Dermis blood vessel endothelial cell (primary cell): ENCODE results near the gene ARID4A. TPM values are rescaled to one million over a fixed set of nuclear protein-coding genes. Genes with fewer than 3 reads are reported as not detected.
A peak's percentile ranks its signal among the peaks of the same experiment; 100 is the strongest.
"Not testable (repeated sequence)": the region's sequence is repeated elsewhere in the genome, so short reads cannot be mapped to it uniquely, and the experiment has no call there.

ENCODE experiments used
- DNase-seq: peaks from one replicate; pipeline ENCODE4 v3.0.0; 2010
- total RNA-seq: library from RNA; depleted of rRNA; stranded (reverse); fragments of >200 nt; gene quantifications from 2 replicates; pipeline ENCODE4 v1.2.3, GENCODE V29; 2014

The ARID4A gene
- total RNA-seq, 1 donor from 2014 or later: 17.9 TPM

DNA sequence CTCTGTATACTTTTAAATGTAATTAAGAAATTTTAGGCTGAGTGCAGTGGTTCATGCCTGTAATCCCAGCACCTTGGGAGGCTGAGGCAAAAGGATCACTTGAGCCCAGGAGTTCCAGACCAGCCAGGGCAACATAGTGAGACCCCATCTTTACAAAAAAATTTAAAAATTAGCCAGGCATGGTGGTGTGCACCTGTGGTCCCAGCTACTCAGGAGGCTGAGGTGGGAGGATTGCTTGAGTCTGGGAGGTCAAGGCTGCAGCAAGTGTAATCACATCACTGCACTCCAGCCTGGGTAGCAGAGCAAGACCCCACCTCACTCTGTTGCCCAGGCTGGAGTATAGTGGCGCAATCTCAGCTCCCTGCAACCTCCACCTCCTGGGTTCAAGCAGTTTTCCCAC is 63.9 kb downstream of the ARID4A start:
- not testable (repeated sequence) for DNase-seq

- peak; percentile 48 for DNase-seq
These were observed 64.5 kb downstream of the ARID4A start for GRCh38 chr14:58362798-58363412.

DNA sequence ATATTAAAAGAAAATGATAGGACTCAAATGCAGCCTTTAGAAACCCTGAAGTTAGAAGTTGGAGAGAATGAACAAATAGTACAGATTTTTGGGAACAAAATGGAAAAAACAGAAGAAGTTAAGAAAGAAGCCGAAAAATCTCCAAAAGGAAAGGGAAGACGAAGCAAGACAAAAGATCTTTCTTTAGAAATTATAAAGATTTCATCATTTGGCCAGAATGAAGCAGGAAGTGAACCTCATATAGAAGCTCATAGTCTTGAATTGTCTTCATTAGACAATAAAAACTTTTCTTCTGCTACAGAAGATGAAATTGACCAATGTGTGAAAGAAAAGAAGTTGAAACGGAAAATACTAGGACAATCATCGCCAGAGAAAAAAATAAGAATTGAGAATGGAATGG is 66.0 kb downstream of the ARID4A start:
- DNase-seq: no peak

GRCh38 chr14:58367296-58367695 is 68.9 kb downstream of the ARID4A start:
- DNase-seq: no peak

- DNase-seq: peak; percentile 57
These were observed 70.6 kb downstream of the ARID4A start for GRCh38 chr14:58368956-58369355.

DNA sequence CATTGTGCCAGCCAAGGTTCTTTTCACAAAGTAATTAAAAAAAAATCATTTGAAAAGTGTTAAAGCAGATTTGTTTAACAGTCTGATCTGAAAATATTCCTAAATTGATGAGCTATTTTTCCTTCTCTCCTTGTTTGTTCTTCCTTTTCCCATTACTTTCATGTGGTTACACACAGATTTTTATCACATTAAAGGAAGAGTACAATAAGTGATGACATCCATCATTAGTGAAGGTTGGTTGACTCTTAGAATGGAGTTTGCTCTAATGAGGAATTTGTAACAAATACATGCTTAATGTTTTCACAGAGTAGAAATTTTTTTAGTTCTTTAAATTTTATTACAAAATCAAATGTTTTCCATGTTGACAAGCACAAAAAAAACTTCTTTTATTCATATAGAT is 78.4 kb downstream of the ARID4A start:
- DNase-seq: no peak

- DNase-seq: no peak
These were observed 92.5 kb downstream of the ARID4A start for GRCh38 chr14:58390830-58391229.

- DNase-seq: no peak
These were observed 97.1 kb downstream of the ARID4A start for GRCh38 chr14:58395562-58395811.

DNA sequence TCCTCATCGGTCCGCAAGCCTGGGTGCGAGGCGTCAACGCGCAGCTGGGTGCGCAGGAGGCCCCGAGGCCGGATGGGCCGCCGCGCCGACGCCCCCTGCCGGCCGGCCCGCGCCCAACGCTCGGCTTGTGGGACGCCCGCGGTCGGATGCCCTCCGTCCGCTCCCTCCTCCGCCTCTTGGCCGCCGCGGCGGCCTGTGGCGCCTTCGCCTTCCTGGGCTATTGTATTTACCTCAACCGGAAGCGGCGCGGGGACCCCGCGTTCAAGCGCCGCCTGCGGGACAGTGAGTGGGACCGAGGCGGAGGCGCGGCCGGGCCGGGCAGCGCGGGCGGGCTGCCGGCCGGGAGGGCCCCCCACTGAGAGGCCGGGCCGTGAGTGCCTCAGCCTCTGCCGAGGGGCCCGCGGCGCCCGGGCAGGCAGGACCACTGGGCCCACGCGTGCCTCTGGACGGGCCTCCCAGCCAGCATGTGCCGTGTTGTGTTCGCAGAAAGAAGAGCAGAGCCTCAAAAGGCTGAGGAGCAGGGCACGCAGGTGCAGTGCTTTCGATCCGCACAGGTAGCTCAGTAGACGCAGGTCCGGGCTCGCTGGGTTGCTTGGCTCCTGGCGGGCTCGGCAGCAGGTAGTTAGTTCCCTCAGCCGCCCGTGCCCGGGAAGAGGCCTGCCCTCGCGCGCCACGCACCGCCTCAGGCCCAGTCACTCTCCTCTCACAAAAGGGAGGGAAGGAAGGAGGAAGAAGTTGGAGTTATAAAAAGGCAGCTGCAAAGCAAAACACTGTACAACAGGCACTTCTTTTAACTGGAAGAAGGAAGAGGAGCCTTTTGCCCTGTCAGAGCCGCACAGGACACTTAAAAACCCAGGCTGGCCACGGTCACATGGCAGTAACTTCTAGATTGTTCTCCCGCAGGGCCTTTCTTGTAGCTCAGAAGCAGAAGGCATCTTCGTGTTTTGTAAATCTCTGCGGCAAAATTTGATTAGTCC is 97.7 kb downstream of the ARID4A start, which contains the start of gene TOMM20L:
Gene TOMM20L (plus strand): TSS at position 119 of the 977 bp plus-strand sequence. CDS start 28 bp downstream, at position 147.
- DNase-seq: peak; percentile 75

DNA sequence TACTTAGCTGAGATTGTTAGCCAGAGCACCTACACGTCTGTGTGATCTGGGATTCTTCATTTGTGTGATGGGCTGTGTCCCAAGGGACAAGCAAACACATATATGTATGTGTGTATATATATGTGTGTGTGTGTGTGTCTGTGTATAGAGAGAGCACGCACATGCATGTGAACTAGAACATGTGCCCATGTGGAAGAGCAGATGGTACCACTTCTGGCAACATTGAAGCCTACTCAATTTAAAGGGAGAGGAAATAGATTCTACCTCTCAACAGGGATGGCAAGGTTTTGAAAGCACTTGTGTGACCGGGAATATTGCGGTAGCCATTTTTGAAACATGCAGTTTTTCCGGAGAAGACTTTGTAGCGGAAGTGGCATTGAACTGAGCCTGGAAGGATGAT is 98.8 kb downstream of the ARID4A start:
- DNase-seq: no peak

- DNase-seq: no peak
These were observed 100.1 kb downstream of the ARID4A start for GRCh38 chr14:58398495-58398894.

- DNase-seq: no peak
These were observed 100.5 kb downstream of the ARID4A start for GRCh38 chr14:58398895-58399294.

DNA sequence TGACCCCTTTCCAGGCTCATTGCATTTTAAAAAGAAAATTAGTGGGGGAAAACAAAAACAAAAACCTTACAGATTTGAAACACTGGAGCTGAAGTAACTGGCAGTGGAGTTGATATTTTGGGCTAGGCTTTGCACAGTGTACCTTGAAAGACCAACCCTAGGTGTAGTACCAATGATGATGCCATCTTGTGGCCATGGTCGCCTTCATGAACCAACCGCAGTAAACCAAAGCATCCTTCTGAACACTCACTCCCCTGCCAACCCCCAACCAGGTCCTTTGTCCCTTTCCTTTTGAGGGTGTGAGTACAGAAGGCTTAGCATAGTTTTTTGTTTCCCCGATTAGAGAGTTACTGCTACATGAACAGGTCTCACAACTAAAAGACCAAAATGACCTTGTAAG is 103.2 kb downstream of the ARID4A start:
- DNase-seq: peak; percentile 5

DNA sequence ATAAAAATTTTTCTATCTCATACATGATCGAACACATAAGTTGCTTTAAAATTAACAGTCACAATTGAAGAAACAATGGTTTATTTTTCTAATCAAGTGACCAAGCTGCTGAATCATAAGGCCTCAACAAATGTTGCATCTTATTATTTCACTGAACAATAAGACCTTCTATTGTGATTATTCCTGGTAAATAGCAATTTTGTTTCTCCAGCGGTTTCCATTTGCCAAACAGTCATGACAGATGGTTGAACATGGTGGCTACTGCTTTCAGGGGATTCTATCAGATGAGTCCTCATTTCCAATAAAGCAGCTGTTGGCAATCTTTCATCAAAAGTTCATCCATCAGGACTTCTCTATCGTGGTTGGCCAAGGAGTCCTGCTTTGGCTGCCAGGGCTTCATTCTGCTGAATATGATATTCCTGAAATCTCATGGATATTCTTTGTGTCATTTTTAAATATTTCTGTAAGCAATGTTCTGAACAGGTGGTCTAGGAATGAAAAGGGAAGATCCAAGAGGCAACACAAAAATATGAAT is 110.4 kb downstream of the ARID4A start:
- no peak for DNase-seq

DNA sequence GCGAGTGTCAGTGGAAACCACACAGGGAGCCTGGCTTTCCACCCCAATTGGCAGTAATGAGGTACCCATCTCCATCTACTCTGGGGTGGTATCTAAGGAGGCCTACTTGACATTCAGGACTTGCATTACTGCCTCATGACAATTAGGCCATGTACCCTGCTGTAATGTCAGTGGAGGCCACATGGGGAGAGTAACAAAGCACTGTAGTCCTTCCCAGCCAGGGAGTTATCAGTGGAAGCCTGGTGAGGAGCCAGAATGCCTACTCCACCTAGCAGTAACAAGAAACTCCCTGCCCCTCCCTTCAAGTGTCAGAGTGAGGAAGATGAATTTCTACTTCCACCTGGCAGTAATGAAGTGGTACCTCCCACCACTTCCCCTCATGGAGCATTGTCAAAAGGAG is 116.5 kb downstream of the ARID4A start:
- no peak for DNase-seq

DNA sequence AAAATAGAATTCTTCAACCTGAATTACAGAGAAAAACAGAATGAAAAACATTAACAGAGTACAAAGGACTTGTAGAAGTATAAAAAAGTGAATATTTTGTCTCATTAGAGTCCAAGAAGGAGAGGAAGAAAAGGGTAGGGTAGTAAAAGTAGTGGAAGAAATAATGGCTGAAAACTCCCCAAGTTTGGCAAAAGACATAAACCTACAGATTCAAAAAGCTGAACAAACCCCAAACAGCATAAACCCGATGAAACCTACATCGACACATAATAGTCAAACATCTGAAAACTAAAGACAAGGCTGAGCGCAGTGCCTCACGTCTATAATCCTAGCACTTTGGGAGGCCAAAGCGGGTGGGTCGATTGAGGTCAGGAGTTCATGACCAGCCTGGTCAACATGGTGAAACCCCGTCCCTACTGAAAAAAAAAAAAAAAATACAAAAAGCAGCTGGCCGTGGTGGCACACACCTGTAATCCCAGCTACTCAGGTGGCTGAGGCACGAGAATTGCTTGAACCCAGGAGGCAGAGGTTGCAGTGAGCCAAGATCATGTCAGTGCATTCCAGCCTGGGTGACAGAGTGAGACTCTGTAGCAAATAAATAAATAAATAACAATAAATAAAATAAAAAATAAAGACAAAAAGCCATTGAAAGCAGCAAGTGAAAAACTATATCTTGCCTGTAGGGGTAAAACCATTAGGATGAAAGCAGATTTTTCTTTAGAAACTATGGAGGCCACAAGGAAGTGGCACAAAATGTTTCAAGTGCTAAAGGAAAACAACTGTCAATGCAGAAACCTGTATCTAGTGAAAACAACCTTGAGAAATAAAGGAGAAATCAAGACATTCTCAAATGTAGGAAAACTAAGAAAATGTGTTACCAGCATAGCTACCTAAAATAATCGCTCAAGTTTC is 117.5 kb downstream of the ARID4A start:
- DNase-seq: no peak

DNA sequence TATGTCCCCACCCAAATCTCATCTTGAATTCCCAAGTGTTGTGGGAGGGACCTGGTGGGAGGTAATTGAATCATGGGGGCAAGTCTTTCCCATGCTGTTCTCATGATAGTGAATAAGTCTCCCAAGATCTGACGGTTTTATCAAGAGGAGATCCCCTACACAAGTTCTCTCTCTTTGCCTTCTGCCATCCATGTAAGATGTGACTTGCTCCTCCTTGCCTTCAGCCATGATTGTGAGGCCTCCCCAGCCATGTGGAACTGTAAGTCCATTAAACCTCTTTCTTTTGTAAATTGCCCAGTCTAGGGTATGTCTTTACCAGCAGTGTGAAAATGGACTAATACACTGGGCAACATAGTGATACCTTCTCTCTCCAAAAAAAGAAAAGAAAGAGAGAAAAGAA is 118.6 kb downstream of the ARID4A start:
- DNase-seq: not testable (repeated sequence)

Other genes starting within 250 kb of the ARID4A start
- gene ARMH4, start 146.3 kb upstream of the ARID4A start, total RNA-seq: 1.5 and 2.0 TPM in 2 replicates
- 39.6 and 42.4 TPM in 2 replicates for gene ACTR10, start 98.4 kb upstream of the ARID4A start, total RNA-seq
- 102 and 157 TPM in 2 replicates for gene PSMA3, start 53.7 kb upstream of the ARID4A start, total RNA-seq
- not detected in 2 replicates for gene TOMM20L, start 97.4 kb downstream of the ARID4A start, total RNA-seq
- 17.0 and 17.5 TPM in 2 replicates for gene TIMM9, start 129.0 kb downstream of the ARID4A start, total RNA-seq
- 20.9 and 36.8 TPM in 2 replicates for gene KIAA0586, start 129.2 kb downstream of the ARID4A start, total RNA-seq